HepG2 (cell line): ENCODE data around the gene HTR7. TPM values are rescaled to one million over a fixed set of nuclear protein-coding genes. Genes with fewer than 3 reads are reported as not detected.

Experiments
- ATAC-seq: fragments of 200-7000 bp; cut with Tn5 transposase; 3 replicates; pipeline ENCODE4 v1.9.1; 2020; ENCODE audit warnings: mild to moderate bottlenecking, moderate library complexity
- Bru-seq: library from RNA; stranded (reverse); fragments of 400-500 nt; gene quantifications from one replicate; lab custom pipeline; 2021; lab: Mats Ljungman, UMichigan
- BruChase-seq, 2 experiments: library from RNA; stranded (reverse); fragments of 400-500 nt; gene quantifications; one replicate each; lab custom pipeline; 2021; lab: Mats Ljungman, UMichigan
- BruUV-seq: library from RNA; stranded (reverse); fragments of 400-500 nt; replicated peaks from 2 replicates; lab custom pipeline; 2021; lab: Mats Ljungman, UMichigan
- CTCF ChIA-PET: fragments of 300-600 bp; formaldehyde crosslinking; extraction: SDS; loops from one replicate; lab custom pipeline; 2021; ENCODE audit warnings: low total read pairs, inconsistent platforms, low intra/inter-chr PET ratio; lab: Yijun Ruan, JAX
- POLR2A ChIA-PET: fragments of 350-600 bp; sonication (Branson Sonifier 250); formaldehyde crosslinking; loops from one replicate; lab custom pipeline; 2020; ENCODE audit warnings: antibody characterized with exemption, inconsistent platforms; lab: Yijun Ruan, JAX
- DNase-seq: peaks from one replicate; pipeline ENCODE4 v3.0.0-alpha.2; 2015; ENCODE audit warnings: low spot score
- FAIRE-seq: peaks from 3 replicates; lab custom pipeline; 2011; peaks lifted over from hg19 to GRCh38; lab: Jason Lieb, UNC
- H2AFZ ChIP-seq: one replicate; pipeline ENCODE4 v1.6.1; 2011; ENCODE audit warnings: low read length, inconsistent platforms
- H3K27ac ChIP-seq: fragments of 300-600 bp; 3 replicates; pipeline ENCODE4 v1.8.0; 2011; ENCODE audit warnings: mixed run types, mild to moderate bottlenecking, mixed read lengths, low read length, inconsistent platforms; ENCODE audit not compliant: insufficient read depth; ENCODE audit errors: extremely low read length
- H3K27me3 ChIP-seq, 2 experiments: fragments of 200-600 bp in 1 of 2; 2 replicates in 1 of 2; 3 replicates in 1 of 2; pipeline versions ENCODE4 v1.6.0 to v1.8.0; 2011; ENCODE audit warnings: low read length in 2 of 2, mild to moderate bottlenecking in 2 of 2, moderate library complexity in 2 of 2, inconsistent platforms in 1 of 2; ENCODE audit not compliant: insufficient read depth in 2 of 2, control insufficient read depth in 1 of 2
- H3K36me3 ChIP-seq, 2 experiments: fragments of 200-600 bp in 1 of 2; replicated peaks in 1 of 2; 2 replicates in 1 of 2; 3 replicates in 1 of 2; pipeline versions ENCODE4 v1.5.1 to v1.8.0; 2011; ENCODE audit warnings: low read length in 2 of 2, inconsistent platforms in 1 of 2; ENCODE audit not compliant: insufficient read depth in 2 of 2, control insufficient read depth in 1 of 2
- H3K4me1 ChIP-seq: 2 replicates; pipeline ENCODE4 v1.5.1; 2012; ENCODE audit warnings: low read length, inconsistent platforms; ENCODE audit not compliant: insufficient read depth
- H3K4me2 ChIP-seq: 2 replicates; pipeline ENCODE4 v1.6.0; 2011; ENCODE audit warnings: low read depth, low read length, inconsistent platforms
- H3K4me3 ChIP-seq, 3 experiments: fragments of 200-600 bp in 1 of 3; sonication (generic), shearing (Covaris generic) in 1 of 3; replicated peaks in 1 of 3; 2 replicates each; pipeline ENCODE4 v1.5.1; 2011 to 2016; ENCODE audit warnings: low read length in 3 of 3, inconsistent platforms in 2 of 3, low read depth in 2 of 3, mild to moderate bottlenecking in 2 of 3, control low read depth in 1 of 3, mixed read lengths in 1 of 3; ENCODE audit not compliant: insufficient read depth in 1 of 3
- H3K79me2 ChIP-seq: one replicate; pipeline ENCODE4 v1.6.1; 2011; ENCODE audit warnings: low read length, inconsistent platforms; ENCODE audit not compliant: insufficient read depth
- H3K9ac ChIP-seq: 2 replicates; pipeline ENCODE4 v1.6.0; 2011; ENCODE audit warnings: mild to moderate bottlenecking, low read depth, low read length, inconsistent platforms; ENCODE audit not compliant: insufficient read depth
- H3K9me3 ChIP-seq: 2 replicates; pipeline ENCODE4 v1.5.1; 2012; ENCODE audit warnings: mild to moderate bottlenecking, low read length
- H4K20me1 ChIP-seq: 2 replicates; pipeline ENCODE4 v1.6.0; 2011; ENCODE audit warnings: inconsistent platforms, mild to moderate bottlenecking, low read length, moderate library complexity; ENCODE audit not compliant: insufficient read depth
- DMAP1 ChIP-seq: IDR thresholded peaks from 2 replicates; pipeline ENCODE4 v1.6.1; 2016
- DNMT3B ChIP-seq: conservative IDR thresholded peaks from 2 replicates; pipeline ENCODE4 v1.6.1; 2016; ENCODE audit warnings: missing biosample characterization, control low read depth
- HIVEP1 ChIP-seq: sonication (generic); formaldehyde crosslinking; IDR thresholded peaks from 2 replicates; pipeline ENCODE4 v1.4.0; 2020; ENCODE audit warnings: mild to moderate bottlenecking, missing genetic modification reagents
- HMGXB4 ChIP-seq, 2 experiments: sonication (generic) in 1 of 2; formaldehyde crosslinking in 1 of 2; IDR thresholded peaks; 2 replicates each; pipeline versions ENCODE4 v1.4.0 to v1.6.1; 2018 to 2020; ENCODE audit warnings: missing genetic modification reagents in 2 of 2, borderline replicate concordance in 1 of 2, low read depth in 1 of 2, mild to moderate bottlenecking in 1 of 2, missing biosample characterization in 1 of 2
- MAZ ChIP-seq, 2 experiments: sonication (generic) in 1 of 2; formaldehyde crosslinking in 1 of 2; IDR thresholded peaks; 2 replicates each; pipeline versions ENCODE4 v1.5.0 to v1.6.1; 2012 to 2020; ENCODE audit warnings: low read depth in 2 of 2, mild to moderate bottlenecking in 2 of 2, borderline replicate concordance in 1 of 2, improper control_type of control experiment in 1 of 2, low read length in 1 of 2, missing genetic modification reagents in 1 of 2, moderate library complexity in 1 of 2
- NPAS2 ChIP-seq: sonication (generic); formaldehyde crosslinking; IDR thresholded peaks from 2 replicates; pipeline ENCODE4 v1.8.0; 2022; ENCODE audit warnings: mild to moderate bottlenecking, missing genetic modification reagents, borderline replicate concordance
- NRL ChIP-seq: sonication (generic); formaldehyde crosslinking; IDR thresholded peaks from 2 replicates; pipeline ENCODE4 v1.5.0; 2020; ENCODE audit warnings: missing genetic modification reagents, mild to moderate bottlenecking, moderate library complexity, borderline replicate concordance
- POGZ ChIP-seq: sonication (generic); formaldehyde crosslinking; IDR thresholded peaks from 2 replicates; pipeline ENCODE4 v1.4.0; 2020; ENCODE audit warnings: mild to moderate bottlenecking, missing genetic modification reagents
- ZBTB1 ChIP-seq: sonication (generic); formaldehyde crosslinking; IDR thresholded peaks from 2 replicates; pipeline ENCODE4 v1.4.0; 2020; ENCODE audit warnings: missing genetic modification reagents, borderline replicate concordance
- ZNF235 ChIP-seq: sonication (generic); formaldehyde crosslinking; IDR thresholded peaks from 2 replicates; pipeline ENCODE4 v1.8.1; 2023; ENCODE audit warnings: mild to moderate bottlenecking, missing genetic modification reagents, borderline replicate concordance
- ZNF326 ChIP-seq: sonication (generic); formaldehyde crosslinking; IDR thresholded peaks from 2 replicates; pipeline ENCODE4 v1.4.0; 2020; ENCODE audit warnings: missing genetic modification reagents, borderline replicate concordance
- ZNF556 ChIP-seq: sonication (generic); formaldehyde crosslinking; IDR thresholded peaks from 2 replicates; pipeline ENCODE4 v1.4.0; 2020; ENCODE audit warnings: mild to moderate bottlenecking, missing genetic modification reagents, borderline replicate concordance
- ZNF563 ChIP-seq: sonication (generic); formaldehyde crosslinking; IDR thresholded peaks from 2 replicates; pipeline ENCODE4 v1.8.0; 2022; ENCODE audit warnings: mild to moderate bottlenecking, moderate library complexity, missing genetic modification reagents
- ZNF597 ChIP-seq: sonication (generic); formaldehyde crosslinking; IDR thresholded peaks from 2 replicates; pipeline ENCODE4 v1.5.0; 2020; ENCODE audit warnings: missing genetic modification reagents
- ZSCAN30 ChIP-seq: sonication (generic); formaldehyde crosslinking; IDR thresholded peaks from 2 replicates; pipeline ENCODE4 v1.5.0; 2020; ENCODE audit warnings: mild to moderate bottlenecking, missing genetic modification reagents
- WGBS: methylation state at CpG from one replicate; pipeline ENCODE4 v1.1.6; 2017; ENCODE audit warnings: low lambda C conversion rate; 5-methylcytosine and 5-hydroxymethylcytosine counted together
- in situ Hi-C: cut with HindIII; loops from 2 replicates; pipeline ENCODE4 v1.10.0; 2017; ENCODE audit warnings: low pct_unique_long_range_greater_than_20kb; ENCODE audit not compliant: extremely low pct_ligation_motif_present
- intact Hi-C: fragments of 100-400 bp; cut with micrococcal nuclease; formaldehyde crosslinking; loops from one replicate; pipeline ENCODE4 v1.10.0; 2022; ENCODE audit not compliant: unreplicated experiment
- long read RNA-seq, 2 experiments: library from RNA in 1 of 2; library from polyadenylated mRNA in 1 of 2; stranded (forward) in 1 of 2; unstranded in 1 of 2; transcript quantifications; one replicate each; pipeline ENCODE4 v2.0.0, GENCODE V29; 2019 to 2022
- polyA minus RNA-seq, 3 experiments: library from RNA; depleted of rRNA, polyadenylated mRNA; stranded (reverse); fragments of >200 nt; gene quantifications; 2 replicates each; pipeline ENCODE4 v1.2.3, GENCODE V29; 2011; ENCODE audit warnings: low replicate concordance in 1 of 3
- polyA plus RNA-seq, 8 experiments: library from polyadenylated mRNA; depleted of rRNA in 3 of 8; stranded (reverse) in 7 of 8; unstranded in 1 of 8; fragments of >200 nt; fragmentation: Illumina TruSeq in 4 of 8; extraction: Trizol in 4 of 8; gene quantifications; 2 replicates each; pipeline versions ENCODE4 v1.2.1 to v1.2.3, GENCODE V29; 2011 to 2016; ENCODE audit warnings: low read depth in 4 of 8, missing spikeins in 1 of 8, mixed read lengths in 1 of 8; ENCODE audit not compliant: insufficient read depth in 1 of 8
- total RNA-seq, 5 experiments: library from RNA; depleted of rRNA; stranded (reverse); fragments of >200 nt; fragmentation: Illumina TruSeq; extraction: Trizol; gene quantifications; 2 replicates each; pipeline ENCODE4 v1.2.3, GENCODE V29; 2016; ENCODE audit warnings: low read depth in 1 of 5

Gene HTR7
- total RNA-seq (2016; rRNA removed; fragmentation: Illumina TruSeq; extraction: Trizol): 0.04 TPM in 1 of 2 replicates, not detected in the other
- total RNA-seq (2016; cell fraction: cytosol; rRNA removed; fragmentation: Illumina TruSeq; extraction: Trizol; ENCODE audit: low read depth): not detected in 2 replicates
- 0.04 TPM in 1 of 2 replicates, not detected in the other for total RNA-seq (2016; cell fraction: insoluble cytoplasmic fraction; rRNA removed; fragmentation: Illumina TruSeq; extraction: Trizol)
- total RNA-seq (2016; cell fraction: membrane; rRNA removed; fragmentation: Illumina TruSeq; extraction: Trizol): 0.06 TPM in 1 of 2 replicates, not detected in the other
- not detected in 2 replicates for total RNA-seq (2016; cell fraction: nucleus; rRNA removed; fragmentation: Illumina TruSeq; extraction: Trizol)
- 0.09 TPM in 1 of 2 replicates, not detected in the other for polyA plus RNA-seq (2011; rRNA removed)
- polyA plus RNA-seq (2011; cell fraction: cytosol; rRNA removed): 0.03 and 0.04 TPM in 2 replicates
- not detected in 2 replicates for polyA plus RNA-seq (2011; cell fraction: nucleus; rRNA removed)
- not detected in 2 replicates for polyA plus RNA-seq (2012)
- not detected in 2 replicates for polyA plus RNA-seq (2016; cell fraction: cytosol; fragmentation: Illumina TruSeq; extraction: Trizol; ENCODE audit: low read depth)
- polyA plus RNA-seq (2016; cell fraction: insoluble cytoplasmic fraction; fragmentation: Illumina TruSeq; extraction: Trizol; ENCODE audit: low read depth): not detected in 2 replicates
- polyA plus RNA-seq (2016; cell fraction: membrane; fragmentation: Illumina TruSeq; extraction: Trizol; ENCODE audit: low read depth): 0.07 TPM in 1 of 2 replicates, not detected in the other
- not detected in 2 replicates for polyA plus RNA-seq (2016; cell fraction: nucleus; fragmentation: Illumina TruSeq; extraction: Trizol; ENCODE audit: insufficient read depth, low read depth)
- polyA minus RNA-seq (2011; rRNA and poly(A)+ RNA removed; ENCODE audit: low replicate concordance): 0.04 and 0.28 TPM in 2 replicates
- polyA minus RNA-seq (2011; cell fraction: cytosol; rRNA and poly(A)+ RNA removed): not detected in 2 replicates
- polyA minus RNA-seq (2011; cell fraction: nucleus; rRNA and poly(A)+ RNA removed): not detected in 2 replicates
- Bru-seq, nascent RNA: percentile 14 among the genes with signal in this experiment
- BruChase-seq, experiment 1, labeled RNA remaining after a 6-hour chase: percentile 16 among the genes with signal in this experiment
- BruChase-seq, experiment 2, labeled RNA remaining after a 2-hour chase: percentile 11 among the genes with signal in this experiment
- long read RNA-seq, experiment 1: 0 reads
- long read RNA-seq, experiment 2, partial matches to known transcripts: 0 of 1 reads
- long read RNA-seq, experiment 2, other reads (novel, unspliced or antisense): 1 of 1 reads

- Histone ChIP-seq H3K27me3 (peaks cover 2 to 43% of the 10 kb centered on the region in 2 experiments), H3K36me3 (no peaks in the 10 kb centered on the region), H4K20me1 (no peaks in the 10 kb centered on the region), H3K9me3 (no peaks in the 10 kb centered on the region), H3K4me3 (peak within 1 kb of the TSS; percentile 60 to 76 (median 68)), H3K4me1 (peaks cover 6% of the 10 kb centered on the region; the same call in 1 of the 2 replicates), H2AFZ (no peak within 1 kb of the TSS), H3K27ac (no peak within 1 kb of the TSS), H3K4me2 (peak within 1 kb of the TSS; percentile 85), H3K9ac (peak within 1 kb of the TSS; percentile 31; the same call in 1 of the 2 replicates), H3K79me2 (no peaks in the 10 kb centered on the region)
- WGBS: 1% methylated on average over 31 of the region's 104 CpGs
- in situ Hi-C loops: no loop called here
- peak; percentile 16 for DNase-seq
- intact Hi-C loops: no loop called here
- BruUV-seq: no TSS peak
- ChIA-PET POLR2A (no interaction called here), CTCF (no interaction called here)
- peak; percentile 97 for ATAC-seq
- FAIRE-seq: no peak
- TF ChIP-seq NRL (CRISPR knock-in tag) (no peak), ZBTB1 (no peak), ZNF563 (CRISPR knock-in tag) (peak; percentile 62; the same call in 1 of the 2 replicates), DMAP1 (CRISPR knock-in tag) (no peak), DNMT3B (CRISPR knock-in tag) (no peak), ZNF597 (CRISPR knock-in tag) (no peak), ZNF326 (CRISPR knock-in tag) (no peak), MAZ (IDR thresholded peaks at IDR 0.05; ENCODE audit: borderline replicate concordance, low read depth, low read length) (no peak; the same call in 1 of the 2 replicates), MAZ (CRISPR knock-in tag; IDR thresholded peaks at IDR 0.05; ENCODE audit: low read depth) (peak; percentile 80), ZNF235 (CRISPR knock-in tag) (no peak), HIVEP1 (no peak), POGZ (CRISPR knock-in tag) (no peak), NPAS2 (no peak), HMGXB4 (CRISPR knock-in tag; IDR thresholded peaks at IDR 0.05; ENCODE audit: borderline replicate concordance in 1 of 2, low read depth in 1 of 2) (peak; percentile 85 to 88), ZSCAN30 (CRISPR knock-in tag) (peak; percentile 29; the same call in 1 of the 2 replicates), ZNF556 (CRISPR knock-in tag) (no peak)
Observed at GRCh38 chr10:90857635-90858460, at the start of gene HTR7. Gene HTR7 (minus strand): TSS chr10:90858039. CDS start chr10:90857671, 368 bp downstream.
